ENCODE measurements around the gene FHL2.
"Not testable (repeated sequence)": the region's sequence is repeated elsewhere in the genome, so short reads cannot be mapped to it uniquely, and the experiment has no call there.

DNA sequence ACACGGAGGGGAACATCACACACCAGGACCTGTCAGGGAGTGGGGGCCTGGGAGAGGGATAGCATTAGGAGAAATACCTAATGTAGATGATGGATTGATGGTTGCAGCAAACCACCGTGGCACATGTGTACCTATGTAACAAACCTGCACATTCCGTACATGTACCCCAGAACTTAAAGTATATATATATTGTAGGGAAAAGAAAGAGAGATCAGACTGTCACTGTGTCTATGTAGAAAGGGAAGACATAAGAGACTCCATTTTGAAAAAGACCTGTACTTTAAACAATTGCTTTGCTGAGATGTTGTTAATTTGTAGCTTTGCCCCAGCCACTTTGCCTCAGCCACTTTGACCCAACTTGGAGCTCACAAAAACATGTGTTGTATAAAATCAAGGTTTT, 26.0 kb upstream of the FHL2 start:
- TF ChIP-seq, protein P1, sequence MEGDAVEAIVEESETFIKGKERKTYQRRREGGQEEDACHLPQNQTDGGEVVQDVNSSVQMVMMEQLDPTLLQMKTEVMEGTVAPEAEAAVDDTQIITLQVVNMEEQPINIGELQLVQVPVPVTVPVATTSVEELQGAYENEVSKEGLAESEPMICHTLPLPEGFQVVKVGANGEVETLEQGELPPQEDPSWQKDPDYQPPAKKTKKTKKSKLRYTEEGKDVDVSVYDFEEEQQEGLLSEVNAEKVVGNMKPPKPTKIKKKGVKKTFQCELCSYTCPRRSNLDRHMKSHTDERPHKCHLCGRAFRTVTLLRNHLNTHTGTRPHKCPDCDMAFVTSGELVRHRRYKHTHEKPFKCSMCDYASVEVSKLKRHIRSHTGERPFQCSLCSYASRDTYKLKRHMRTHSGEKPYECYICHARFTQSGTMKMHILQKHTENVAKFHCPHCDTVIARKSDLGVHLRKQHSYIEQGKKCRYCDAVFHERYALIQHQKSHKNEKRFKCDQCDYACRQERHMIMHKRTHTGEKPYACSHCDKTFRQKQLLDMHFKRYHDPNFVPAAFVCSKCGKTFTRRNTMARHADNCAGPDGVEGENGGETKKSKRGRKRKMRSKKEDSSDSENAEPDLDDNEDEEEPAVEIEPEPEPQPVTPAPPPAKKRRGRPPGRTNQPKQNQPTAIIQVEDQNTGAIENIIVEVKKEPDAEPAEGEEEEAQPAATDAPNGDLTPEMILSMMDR (IDR thresholded peaks at IDR 0.05): not testable (repeated sequence)
- TF ChIP-seq POLR2A (IDR thresholded peaks at IDR 0.05): not testable (repeated sequence)

All from right lobe of liver (tissue), 4 donors.